ENCODE results near the gene TYROBP.

The TYROBP gene

DNA sequence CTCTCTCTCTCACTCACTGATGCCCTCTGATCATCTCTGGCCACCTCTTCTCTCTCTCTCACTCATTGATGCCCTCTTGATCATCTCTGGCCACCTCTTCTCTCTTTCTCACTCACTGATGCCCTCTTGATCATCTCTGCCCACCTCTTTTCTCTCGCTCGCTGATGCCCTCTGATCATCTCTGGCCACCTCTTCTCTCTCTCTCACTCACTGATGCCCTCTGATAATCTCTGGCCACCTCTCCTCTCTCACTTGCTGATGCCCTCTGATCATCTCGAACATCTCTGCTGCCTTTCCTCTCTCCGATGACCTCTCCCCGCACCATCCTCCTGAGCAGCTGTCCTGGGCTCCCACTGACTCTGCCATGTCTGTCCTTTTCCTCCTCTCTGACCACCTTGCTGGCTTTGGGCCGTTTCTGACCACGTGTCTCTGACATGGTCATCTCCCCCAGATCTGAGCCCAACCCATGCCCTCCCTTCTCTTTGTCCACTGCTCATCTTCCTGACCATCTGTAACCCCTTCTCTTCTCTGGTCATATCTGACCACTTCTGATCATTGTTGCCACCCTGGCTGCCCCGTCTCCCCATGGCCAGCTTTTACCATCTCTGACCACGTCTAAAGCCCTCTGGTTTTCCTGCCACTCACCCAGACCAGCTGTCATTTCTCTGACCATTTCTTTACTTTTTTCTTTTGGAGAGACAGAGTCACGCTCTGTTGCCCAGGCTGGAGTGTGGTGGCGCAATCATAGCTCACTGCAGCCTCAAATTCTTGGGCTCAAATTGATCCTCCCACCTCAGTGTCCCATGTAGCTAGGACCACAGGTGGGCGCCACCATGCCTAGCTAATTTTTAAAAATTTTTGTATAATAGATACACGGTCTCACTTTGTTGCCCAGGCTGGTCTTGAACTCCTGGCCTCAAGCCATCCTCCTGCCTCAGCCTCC is 30.5 kb upstream of the TYROBP start:
- H3K4me3 Mint-ChIP-seq = no peak overlapping the region
- no peaks in the 10 kb centered on the region for H3K9me3 Mint-ChIP-seq
- intact Hi-C loops (cut with micrococcal nuclease) = no loop called here
- H3K36me3 Mint-ChIP-seq (ENCODE audit: low read depth) = no peaks in the 10 kb centered on the region
- peaks cover 7% of the 10 kb centered on the region for H3K4me1 Mint-ChIP-seq (ENCODE audit: low read depth)
- H3K27ac Mint-ChIP-seq = no peak overlapping the region
- peaks cover 46% of the 10 kb centered on the region for H3K27me3 Mint-ChIP-seq

DNA sequence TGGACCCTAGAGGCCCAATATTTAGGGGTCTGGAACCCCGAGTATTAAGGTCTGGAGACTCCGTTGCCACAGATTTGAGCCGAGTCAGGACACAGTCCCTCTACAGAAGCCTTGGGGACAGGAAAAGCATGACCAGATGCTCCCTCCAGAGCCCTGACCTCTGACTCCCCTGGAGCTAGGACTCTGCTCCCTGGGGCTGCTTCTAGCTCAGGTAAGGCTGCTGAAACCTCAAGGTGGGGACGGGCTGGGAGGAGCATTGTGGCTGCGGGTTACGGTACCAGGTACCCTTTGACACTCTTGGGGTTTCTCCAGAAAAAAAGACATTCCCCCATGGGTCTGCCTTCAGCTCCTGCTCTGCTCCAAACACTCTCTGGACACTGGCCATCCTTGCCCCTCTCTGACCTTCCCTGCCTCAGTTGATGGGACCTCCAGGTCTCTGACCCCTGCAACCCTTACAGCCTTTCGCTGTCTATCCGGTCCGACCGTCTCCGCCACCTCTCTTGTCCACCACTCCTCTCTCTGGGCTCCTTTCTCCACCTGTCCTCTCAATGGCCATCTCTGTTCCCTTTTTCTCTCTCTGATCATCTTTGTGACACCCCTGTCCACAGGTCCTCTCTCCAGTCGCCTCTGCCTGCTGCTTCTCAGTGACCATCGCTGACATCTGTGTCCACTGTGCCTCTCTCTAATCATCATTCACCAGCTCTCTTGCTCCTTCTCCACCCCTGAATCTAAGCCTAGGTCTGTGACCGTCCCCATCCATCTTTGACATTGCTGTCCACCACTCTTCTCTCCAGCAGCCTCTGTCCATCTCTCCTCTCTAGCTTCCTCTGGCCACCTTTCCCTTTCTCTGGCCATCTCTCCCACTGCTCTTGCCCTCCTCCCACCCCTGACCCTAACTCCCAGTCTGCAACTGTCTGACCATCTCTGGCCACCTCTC is 29.5 kb upstream of the TYROBP start:
- peaks cover 7% of the 10 kb centered on the region for H3K4me1 Mint-ChIP-seq (ENCODE audit: low read depth)
- H3K36me3 Mint-ChIP-seq (ENCODE audit: low read depth) = no peaks in the 10 kb centered on the region
- no peaks in the 10 kb centered on the region for H3K9me3 Mint-ChIP-seq
- no peak overlapping the region for H3K4me3 Mint-ChIP-seq
- peaks cover 48% of the 10 kb centered on the region for H3K27me3 Mint-ChIP-seq
- intact Hi-C loops (cut with micrococcal nuclease) = no loop called here
- no peak overlapping the region for H3K27ac Mint-ChIP-seq

DNA sequence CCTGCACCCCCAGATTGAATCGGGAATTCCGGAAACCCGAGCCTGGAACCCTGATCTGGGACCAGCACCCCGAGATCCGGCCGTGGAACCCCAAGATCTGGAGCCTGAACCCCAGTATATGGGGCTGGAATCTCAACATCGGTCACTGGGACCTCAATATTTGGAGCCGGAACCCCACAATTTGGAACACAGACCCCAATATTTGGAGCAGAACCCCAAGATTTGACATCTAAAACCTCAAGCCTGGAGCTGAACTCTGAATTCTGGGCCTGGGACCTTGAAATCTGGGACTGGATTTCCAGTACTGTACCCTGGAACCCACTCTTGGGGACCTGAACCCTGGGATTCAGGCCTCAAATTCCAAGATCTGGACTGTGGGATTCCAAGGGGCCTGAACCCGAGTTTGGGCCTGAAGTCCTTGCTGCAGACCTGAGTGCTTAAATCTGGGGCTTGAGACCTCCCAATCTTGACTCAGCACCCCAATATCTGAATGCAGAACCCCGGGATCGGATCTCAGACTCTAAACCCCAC is 28.7 kb upstream of the TYROBP start:
- Mint-ChIP-seq H3K4me1 (ENCODE audit: low read depth) (peaks cover 7% of the 10 kb centered on the region), H3K4me3 (peak overlapping the region; percentile 56), H3K27me3 (peaks cover 50% of the 10 kb centered on the region), H3K27ac (no peak overlapping the region), H3K9me3 (no peaks in the 10 kb centered on the region), H3K36me3 (ENCODE audit: low read depth) (no peaks in the 10 kb centered on the region)
- intact Hi-C loops (cut with micrococcal nuclease) = no loop called here

DNA sequence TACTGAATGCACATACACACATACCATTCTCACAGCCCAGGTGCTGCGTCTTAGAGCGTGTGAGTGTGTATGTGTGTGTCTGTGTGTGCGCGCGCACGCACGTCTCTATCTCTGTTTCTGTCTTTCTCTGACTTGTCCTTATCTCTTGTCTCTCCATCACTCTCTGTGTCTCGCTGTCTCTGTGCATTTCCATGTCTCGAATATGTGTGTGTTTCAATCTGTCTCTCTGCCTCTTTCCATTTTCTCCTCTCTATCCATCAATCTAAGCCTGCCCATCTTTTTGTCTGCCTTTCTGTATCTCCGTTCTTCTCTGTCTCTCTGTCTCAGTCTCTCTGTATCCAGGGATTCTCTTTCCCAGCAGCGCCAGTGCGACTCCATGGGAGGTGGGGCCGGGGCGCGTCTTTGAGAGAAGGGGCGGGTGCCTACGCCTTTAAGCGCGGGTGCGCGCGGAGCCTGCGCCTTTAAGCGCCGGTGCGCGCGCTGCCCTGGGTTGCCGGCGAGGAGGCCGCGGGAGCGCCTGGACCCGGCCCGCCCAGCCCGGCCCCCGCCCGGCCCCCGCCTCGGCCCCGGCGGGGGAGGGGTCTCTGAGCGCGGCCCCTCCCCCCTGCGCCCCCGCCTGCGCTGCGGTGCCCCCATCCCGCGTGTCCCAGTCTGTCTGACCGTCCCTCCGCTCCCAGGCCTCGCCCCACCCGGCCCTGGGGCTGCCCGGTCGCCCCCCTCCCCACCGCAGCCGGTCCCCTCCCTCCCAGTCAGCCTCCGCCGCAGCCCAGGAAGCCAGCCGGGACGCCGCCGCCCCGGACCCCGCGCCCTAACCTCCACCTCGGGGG is 28.0 kb upstream of the TYROBP start, which contains the start of gene LRFN3:
TSS of gene LRFN3 (plus strand) at position 464 of the 827 bp plus-strand sequence. CDS start 3,052 bp downstream, outside the sequence.
- Mint-ChIP-seq H3K27ac (no peak within 1 kb of the TSS), H3K9me3 (no peaks in the 10 kb centered on the region), H3K27me3 (peaks cover 50% of the 10 kb centered on the region), H3K4me3 (peak within 1 kb of the TSS; percentile 56), H3K36me3 (ENCODE audit: low read depth) (no peaks in the 10 kb centered on the region), H3K4me1 (ENCODE audit: low read depth) (peaks cover 9% of the 10 kb centered on the region)
- intact Hi-C loops (cut with micrococcal nuclease) = no loop called here

DNA sequence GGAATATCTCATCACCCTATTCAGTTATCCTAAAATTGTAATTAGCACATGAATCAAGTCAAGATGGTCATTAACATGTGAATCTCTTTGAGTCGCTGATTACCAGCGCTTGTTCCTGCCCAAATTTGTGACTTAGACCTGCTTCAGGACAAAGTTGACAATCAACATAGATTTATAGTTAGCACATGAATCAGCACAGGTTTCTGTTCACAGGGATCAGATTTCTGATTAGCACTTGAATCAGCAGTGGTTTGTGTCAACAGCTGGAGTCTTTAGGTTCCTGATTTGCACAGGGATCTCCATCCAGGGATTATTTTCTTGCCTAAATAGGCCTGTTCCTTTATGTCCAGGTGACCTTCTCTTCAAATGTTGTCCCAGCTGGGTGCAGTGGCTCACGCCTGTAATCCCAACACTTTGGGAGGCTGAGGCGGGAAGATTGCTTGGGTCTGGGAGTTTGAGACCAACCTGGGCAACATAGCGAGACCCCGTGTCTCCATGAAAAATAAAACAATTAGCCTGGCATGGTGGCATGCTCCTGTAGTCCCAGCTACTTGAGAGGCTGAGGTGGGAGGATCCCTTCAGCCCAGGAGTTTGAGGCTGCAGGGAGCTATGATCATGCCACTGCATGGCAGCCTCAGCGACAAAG is 24.3 kb upstream of the TYROBP start:
- peaks cover 36% of the 10 kb centered on the region for H3K4me1 Mint-ChIP-seq (ENCODE audit: low read depth)
- no peaks in the 10 kb centered on the region for H3K9me3 Mint-ChIP-seq
- H3K27ac Mint-ChIP-seq = no peak overlapping the region
- no peaks in the 10 kb centered on the region for H3K36me3 Mint-ChIP-seq (ENCODE audit: low read depth)
- intact Hi-C loops (cut with micrococcal nuclease) = loop anchor here (1.0 to 5.0 kb wide), 2 partner anchors 53 to 240 kb away; no protein-coding TSS in a partner anchor
- H3K27me3 Mint-ChIP-seq = peaks cover 32% of the 10 kb centered on the region
- no peak overlapping the region for H3K4me3 Mint-ChIP-seq

DNA sequence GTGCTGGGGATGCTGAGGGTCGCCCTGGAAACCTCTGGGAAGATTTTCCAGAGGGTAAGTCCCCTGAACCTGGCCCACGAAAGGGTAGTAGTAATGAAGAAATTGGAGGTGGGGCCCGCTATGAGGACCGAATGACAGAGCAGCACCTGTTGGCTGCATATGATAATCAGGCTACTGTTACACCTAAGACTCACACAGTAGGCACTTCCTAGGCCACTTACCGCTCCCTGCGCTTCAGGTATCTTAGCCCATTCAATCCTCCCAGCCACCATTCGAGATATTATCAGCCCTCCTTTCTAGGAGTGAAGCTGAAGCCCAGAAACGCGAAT is 23.7 kb upstream of the TYROBP start:
- H3K9me3 Mint-ChIP-seq = no peaks in the 10 kb centered on the region
- peaks cover 27% of the 10 kb centered on the region for H3K27me3 Mint-ChIP-seq
- H3K36me3 Mint-ChIP-seq (ENCODE audit: low read depth) = no peaks in the 10 kb centered on the region
- intact Hi-C loops (cut with micrococcal nuclease) = loop anchor here (1.0 to 5.0 kb wide), 6 partner anchors 23 to 240 kb away; partner anchors contain the start of genes LIN37, NFKBID and TYROBP
- no peak overlapping the region for H3K4me3 Mint-ChIP-seq
- H3K27ac Mint-ChIP-seq = no peak overlapping the region
- H3K4me1 Mint-ChIP-seq (ENCODE audit: low read depth) = peaks cover 42% of the 10 kb centered on the region

DNA sequence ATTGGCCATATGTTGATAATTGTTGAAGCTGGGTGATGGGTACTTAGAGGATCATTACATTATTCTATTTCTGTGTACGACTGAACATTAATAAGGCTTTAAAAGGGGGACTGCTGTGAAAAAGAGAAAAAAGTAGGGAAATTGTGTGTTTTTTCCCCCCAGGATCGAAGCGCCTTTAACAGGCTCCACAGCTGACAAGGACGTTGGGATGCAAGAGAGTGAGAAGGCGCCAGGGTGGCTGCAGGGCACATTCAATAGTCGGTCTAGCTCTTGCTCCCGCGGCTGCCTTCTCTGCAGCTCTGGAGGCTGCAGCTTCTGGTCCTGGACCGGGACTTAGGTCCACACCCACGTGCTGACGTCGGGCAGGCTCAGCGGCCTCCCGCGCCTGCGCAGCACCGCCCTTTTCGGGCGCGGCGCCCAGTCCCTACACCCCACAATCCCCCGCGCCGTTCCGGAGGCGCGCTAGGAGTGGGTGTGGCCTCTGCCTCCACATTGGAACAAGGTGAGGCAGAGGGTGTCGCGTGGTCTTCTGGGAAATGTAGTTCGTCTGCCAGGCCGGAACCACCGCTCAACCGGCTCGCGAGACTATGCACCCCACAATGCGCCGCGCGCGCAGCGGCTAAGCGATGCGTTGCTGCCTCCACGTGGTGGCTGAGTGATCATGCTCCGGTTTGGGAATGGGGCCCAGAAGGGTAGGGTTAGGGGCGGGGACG is 23.2 kb upstream of the TYROBP start:
- H3K4me1 Mint-ChIP-seq (ENCODE audit: low read depth) = peaks cover 47% of the 10 kb centered on the region
- no peaks in the 10 kb centered on the region for H3K36me3 Mint-ChIP-seq (ENCODE audit: low read depth)
- H3K27ac Mint-ChIP-seq = peak overlapping the region; percentile 83
- H3K27me3 Mint-ChIP-seq = peaks cover 24% of the 10 kb centered on the region
- peak overlapping the region; percentile 60 for H3K4me3 Mint-ChIP-seq
- H3K9me3 Mint-ChIP-seq = peaks cover 3% of the 10 kb centered on the region
- intact Hi-C loops (cut with micrococcal nuclease) = loop anchor here (1.0 to 5.0 kb wide), 5 partner anchors 23 to 239 kb away; partner anchors contain the start of genes LIN37, NFKBID and TYROBP

GRCh38 chr19:35929876-35930275 is 21.8 kb upstream of the TYROBP start:
- peak overlapping the region; percentile 83 for H3K27ac Mint-ChIP-seq
- peaks cover 14% of the 10 kb centered on the region for H3K36me3 Mint-ChIP-seq (ENCODE audit: low read depth)
- H3K27me3 Mint-ChIP-seq = peaks cover 12% of the 10 kb centered on the region
- H3K4me1 Mint-ChIP-seq (ENCODE audit: low read depth) = peaks cover 47% of the 10 kb centered on the region
- H3K9me3 Mint-ChIP-seq = peaks cover 17% of the 10 kb centered on the region
- intact Hi-C loops (cut with micrococcal nuclease) = loop anchor here (2.0 to 5.0 kb wide), 2 partner anchors 21 to 238 kb away; partner anchors contain the start of gene TYROBP
- H3K4me3 Mint-ChIP-seq = peak overlapping the region; percentile 26

DNA sequence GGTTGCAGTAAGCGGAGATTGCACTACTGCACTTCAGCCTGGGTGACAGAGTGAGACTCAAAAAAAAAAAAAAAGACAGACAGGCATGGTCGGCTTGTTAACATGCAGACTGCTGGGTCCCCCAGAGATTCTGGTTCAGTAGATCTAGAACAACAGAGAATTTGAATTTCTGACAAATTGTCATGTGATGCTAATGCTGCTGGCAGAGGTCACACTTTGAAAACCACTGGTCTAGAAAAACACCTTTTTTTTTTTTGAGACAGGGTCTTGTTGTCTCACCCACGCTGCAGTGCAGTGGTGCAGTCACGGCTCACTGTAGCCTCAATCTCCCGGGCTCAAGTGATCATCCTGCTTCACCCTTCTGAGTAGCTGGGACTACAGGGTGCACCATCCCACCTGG is 20.4 kb upstream of the TYROBP start:
- Mint-ChIP-seq H3K4me1 (ENCODE audit: low read depth) (peaks cover 49% of the 10 kb centered on the region), H3K27ac (no peak overlapping the region), H3K4me3 (no peak overlapping the region), H3K36me3 (ENCODE audit: low read depth) (peaks cover 14% of the 10 kb centered on the region), H3K9me3 (peaks cover 19% of the 10 kb centered on the region), H3K27me3 (peaks cover 5% of the 10 kb centered on the region)
- intact Hi-C loops (cut with micrococcal nuclease) = no loop called here

DNA sequence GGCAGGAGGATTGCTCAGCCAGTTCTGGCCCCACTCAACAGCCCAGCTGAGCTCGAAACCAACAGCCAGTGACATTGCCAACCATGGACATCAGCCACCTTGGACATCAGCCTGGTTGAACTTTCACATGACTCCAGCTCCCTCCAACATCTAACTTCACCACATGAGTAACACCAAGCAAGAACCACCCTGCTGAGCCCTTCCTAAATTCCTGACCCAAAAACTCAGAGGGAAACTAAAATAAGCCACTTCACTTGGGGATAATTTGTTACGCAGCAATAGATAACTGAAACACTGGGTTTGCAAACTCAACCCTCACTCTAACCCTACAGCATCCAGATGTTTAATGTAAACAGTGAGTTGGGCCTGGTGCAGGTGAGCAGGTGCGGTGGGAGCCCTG is 17.4 kb upstream of the TYROBP start:
- Mint-ChIP-seq H3K9me3 (peaks cover 19% of the 10 kb centered on the region), H3K4me1 (ENCODE audit: low read depth) (peaks cover 45% of the 10 kb centered on the region), H3K27me3 (no peaks in the 10 kb centered on the region), H3K27ac (peak overlapping the region; percentile 31), H3K4me3 (no peak overlapping the region), H3K36me3 (ENCODE audit: low read depth) (peaks cover 14% of the 10 kb centered on the region)
- intact Hi-C loops (cut with micrococcal nuclease) = no loop called here

DNA sequence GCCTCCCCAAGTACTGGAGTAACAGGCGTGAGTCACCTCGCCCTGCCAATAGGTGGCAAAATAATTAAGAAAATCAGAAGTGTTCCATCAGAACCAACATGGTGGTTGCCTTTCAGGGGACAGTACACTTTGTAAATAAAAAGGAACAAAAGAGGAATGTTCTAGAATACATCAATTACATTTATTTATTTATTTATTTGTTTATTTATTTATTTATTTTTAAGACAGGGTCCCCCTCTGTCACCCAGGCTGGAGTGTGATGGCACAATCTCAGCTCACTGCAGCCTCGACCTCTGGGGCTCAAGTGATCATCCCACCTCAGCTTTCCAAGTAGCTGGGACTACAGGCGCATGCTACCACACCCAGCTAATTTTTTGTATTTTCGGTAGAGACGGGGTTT is 12.9 kb upstream of the TYROBP start:
- H3K27me3 Mint-ChIP-seq = no peaks in the 10 kb centered on the region
- intact Hi-C loops (cut with micrococcal nuclease) = no loop called here
- H3K36me3 Mint-ChIP-seq (ENCODE audit: low read depth) = peaks cover 12% of the 10 kb centered on the region
- H3K9me3 Mint-ChIP-seq = peaks cover 13% of the 10 kb centered on the region
- H3K27ac Mint-ChIP-seq = no peak overlapping the region
- H3K4me1 Mint-ChIP-seq (ENCODE audit: low read depth) = peaks cover 19% of the 10 kb centered on the region
- H3K4me3 Mint-ChIP-seq = no peak overlapping the region

DNA sequence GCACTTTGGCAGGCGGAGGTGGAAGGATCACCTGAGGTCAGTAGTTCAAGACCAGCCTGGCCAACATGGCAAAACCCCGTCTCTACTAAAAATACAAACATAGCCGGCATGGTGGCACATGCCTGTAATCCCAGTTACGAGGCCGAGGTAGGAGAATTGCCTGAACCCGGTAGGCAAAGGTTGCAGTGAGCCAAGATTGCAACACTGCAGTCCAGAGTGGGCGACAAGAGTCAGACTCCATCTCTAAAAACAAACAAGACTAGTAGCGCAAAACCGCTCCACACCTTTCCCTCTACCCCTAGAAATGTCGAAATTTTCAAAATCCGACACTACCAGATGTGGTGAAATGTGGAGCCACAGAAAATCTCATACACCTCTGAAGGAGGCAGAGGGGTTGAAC is 11.2 kb upstream of the TYROBP start:
- Mint-ChIP-seq H3K27me3 (no peaks in the 10 kb centered on the region), H3K4me1 (ENCODE audit: low read depth) (peaks cover 28% of the 10 kb centered on the region), H3K4me3 (no peak overlapping the region), H3K27ac (no peak overlapping the region), H3K9me3 (no peaks in the 10 kb centered on the region), H3K36me3 (ENCODE audit: low read depth) (no peaks in the 10 kb centered on the region)
- intact Hi-C loops (cut with micrococcal nuclease) = no loop called here

All from dendritic cell treated with granulocyte-macrophage colony-stimulating factor and Interleukin-4, amounts not matched to agents 40 ng/mL and 50 ng/mL, for 4 days (primary cell).